Measurements from ENCODE around the gene MAGI2. TPM values are rescaled to one million over a fixed set of nuclear protein-coding genes. Genes with fewer than 3 reads are reported as not detected.

Gene MAGI2
- total and polyA plus RNA-seq, 2 experiments from 2014 or later = 10.4 to 26.4 TPM

GRCh38 chr7:79199961-79200360 is 253.5 kb downstream of the MAGI2 start:
- H3K27me3 ChIP-seq (ENCODE audit: insufficient read depth) = no peaks in the 10 kb centered on the region
- TF ChIP-seq ZNF462 (CRISPR knock-in tag; IDR thresholded peaks at IDR 0.05) (no peak), ETS1 (IDR thresholded peaks at IDR 0.05) (no peak), ZNF331 (CRISPR knock-in tag; IDR thresholded peaks at IDR 0.05; ENCODE audit: low read depth) (no peak), POLR2AphosphoS5 (IDR thresholded peaks at IDR 0.05; ENCODE audit: low read depth) (no peak), EZH2 (IDR thresholded peaks at IDR 0.05; ENCODE audit: low read depth, unreplicated experiment) (no peak), CTCF (conservative IDR thresholded peaks at IDR 0.05; ENCODE audit: low read depth in 2 of 2) (no peak), CREB1 (CRISPR knock-in tag; IDR thresholded peaks at IDR 0.05; ENCODE audit: low read depth) (no peak), JUNB (IDR thresholded peaks at IDR 0.05; ENCODE audit: unreplicated experiment) (no peak), NANOG (IDR thresholded peaks at IDR 0.05; ENCODE audit: borderline replicate concordance) (no peak), REST (IDR thresholded peaks at IDR 0.05; ENCODE audit: unreplicated experiment) (no peak), ZNF114 (CRISPR knock-in tag; IDR thresholded peaks at IDR 0.05) (no peak), STAT1 (IDR thresholded peaks at IDR 0.05; ENCODE audit: unreplicated experiment) (no peak), EZH2phosphoT487 (IDR thresholded peaks at IDR 0.05; ENCODE audit: unreplicated experiment) (no peak)
- H3K9me2 ChIP-seq (ENCODE audit: insufficient read depth) = no peaks in the 10 kb centered on the region
- no peak overlapping the region for H3K27ac Mint-ChIP-seq
- ATAC-seq (no peak), DNase-seq (ENCODE audit: low spot score) (no peak)
- H3K27ac ChIP-seq (ENCODE audit: low read depth) = no peak overlapping the region
- H3K36me3 ChIP-seq (ENCODE audit: insufficient read depth) = no peaks in the 10 kb centered on the region
- peaks cover 2% of the 10 kb centered on the region; the same call in 2 of the 3 replicates for H3K4me1 Mint-ChIP-seq
- H3K27me3 Mint-ChIP-seq (ENCODE audit: insufficient read depth, low read depth, poor library complexity) = no peaks in the 10 kb centered on the region
- no peak overlapping the region for H3K4me3 Mint-ChIP-seq
- H3K9me3 Mint-ChIP-seq = no peaks in the 10 kb centered on the region
- no peak overlapping the region for H2AFZ ChIP-seq
- H3K4me2 ChIP-seq = no peak overlapping the region
- H3K36me3 Mint-ChIP-seq (ENCODE audit: low read depth) = no peaks in the 10 kb centered on the region
- no peak overlapping the region for H3K4me3 ChIP-seq
- H3K79me2 ChIP-seq (replicated peaks; ENCODE audit: insufficient read depth) = no peaks in the 10 kb centered on the region
- H3K4me1 ChIP-seq (ENCODE audit: insufficient read depth) = peaks cover 2% of the 10 kb centered on the region; the same call in 1 of the 2 replicates
- no peaks in the 10 kb centered on the region for H3F3A ChIP-seq (replicated peaks; ENCODE audit: low read depth)
- H4K20me1 ChIP-seq (replicated peaks; ENCODE audit: insufficient read depth) = no peaks in the 10 kb centered on the region
